ENCODE measurements around the gene EFHD2.

Gene EFHD2

DNA sequence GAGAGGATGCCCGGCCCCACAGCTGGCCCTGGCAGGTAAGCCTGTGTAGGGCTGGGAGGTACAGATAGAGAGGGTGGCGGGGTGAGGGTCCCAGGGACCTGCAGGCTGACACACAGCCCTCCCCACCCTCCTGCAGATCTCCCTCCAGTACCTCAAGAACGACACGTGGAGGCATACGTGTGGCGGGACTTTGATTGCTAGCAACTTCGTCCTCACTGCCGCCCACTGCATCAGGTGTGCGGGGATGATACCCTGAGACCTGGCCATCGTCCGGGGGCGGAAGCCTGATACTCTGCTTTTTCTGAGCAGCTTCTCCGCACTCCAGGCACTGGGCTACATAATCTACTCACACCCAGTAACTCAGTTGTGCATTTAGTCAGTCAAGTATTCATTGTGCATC, 30.7 kb downstream of the EFHD2 start:
- TF ChIP-seq CTCF (conservative IDR thresholded peaks at IDR 0.05; ENCODE audit: low read depth, low read length): no peak
- H3K36me3 ChIP-seq (ENCODE audit: insufficient read depth): no peaks in the 10 kb centered on the region
- H4K20me1 ChIP-seq (ENCODE audit: insufficient read depth): no peaks in the 10 kb centered on the region
- H2AFZ ChIP-seq (ENCODE audit: low read depth): no peak overlapping the region
- H3K4me1 ChIP-seq (ENCODE audit: low read depth, poor library complexity, severe bottlenecking): no peaks in the 10 kb centered on the region
- H3K9ac ChIP-seq: no peak overlapping the region
- H3K4me2 ChIP-seq: no peak overlapping the region
- H3K27me3 ChIP-seq (ENCODE audit: insufficient read depth, low read depth): no peaks in the 10 kb centered on the region
- H3K4me3 ChIP-seq (IDR thresholded peaks at IDR 0.05; ENCODE audit: insufficient read depth, low read depth, low read length): no peak overlapping the region
- H3K27ac ChIP-seq: no peak overlapping the region
- H3K79me2 ChIP-seq (ENCODE audit: insufficient read depth, low read depth): no peaks in the 10 kb centered on the region

DNA sequence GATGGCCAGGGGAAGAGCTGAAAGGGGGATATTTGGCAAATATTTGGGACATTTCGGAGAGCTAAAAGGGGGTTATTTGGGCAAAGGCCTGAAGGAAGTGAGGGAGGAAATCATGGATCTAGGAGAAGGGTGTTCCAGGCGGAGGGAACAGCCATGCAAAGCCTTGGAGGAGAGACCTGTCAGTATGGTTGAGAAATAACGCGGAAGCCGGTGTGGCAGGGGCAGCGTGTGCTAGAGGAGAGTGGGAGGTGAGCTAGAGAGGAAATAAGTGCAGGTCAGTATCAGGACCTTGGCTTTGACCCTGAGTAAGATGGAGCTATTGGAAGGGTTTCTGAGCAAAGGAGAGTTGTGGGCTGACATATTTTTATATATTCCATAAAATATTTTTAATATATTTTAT, 31.6 kb downstream of the EFHD2 start:
- no peak overlapping the region for H3K4me2 ChIP-seq
- H3K79me2 ChIP-seq (ENCODE audit: insufficient read depth, low read depth): no peaks in the 10 kb centered on the region
- no peak for TF ChIP-seq CTCF (conservative IDR thresholded peaks at IDR 0.05; ENCODE audit: low read depth, low read length)
- H3K9ac ChIP-seq: no peak overlapping the region
- H4K20me1 ChIP-seq (ENCODE audit: insufficient read depth): no peaks in the 10 kb centered on the region
- H3K27me3 ChIP-seq (ENCODE audit: insufficient read depth, low read depth): no peaks in the 10 kb centered on the region
- H3K36me3 ChIP-seq (ENCODE audit: insufficient read depth): no peaks in the 10 kb centered on the region
- no peak overlapping the region for H3K4me3 ChIP-seq (IDR thresholded peaks at IDR 0.05; ENCODE audit: insufficient read depth, low read depth, low read length)
- H2AFZ ChIP-seq (ENCODE audit: low read depth): no peak overlapping the region
- H3K4me1 ChIP-seq (ENCODE audit: low read depth, poor library complexity, severe bottlenecking): no peaks in the 10 kb centered on the region
- H3K27ac ChIP-seq: no peak overlapping the region

- no peak for TF ChIP-seq CTCF (conservative IDR thresholded peaks at IDR 0.05; ENCODE audit: low read depth, low read length)
- H3K4me3 ChIP-seq (IDR thresholded peaks at IDR 0.05; ENCODE audit: insufficient read depth, low read depth, low read length): no peak overlapping the region
- no peak overlapping the region for H2AFZ ChIP-seq (ENCODE audit: low read depth)
- no peak overlapping the region for H3K4me2 ChIP-seq
- H3K79me2 ChIP-seq (ENCODE audit: insufficient read depth, low read depth): no peaks in the 10 kb centered on the region
- H3K27ac ChIP-seq: no peak overlapping the region
- H3K9ac ChIP-seq: no peak overlapping the region
- H4K20me1 ChIP-seq (ENCODE audit: insufficient read depth): no peaks in the 10 kb centered on the region
- no peaks in the 10 kb centered on the region for H3K27me3 ChIP-seq (ENCODE audit: insufficient read depth, low read depth)
- H3K4me1 ChIP-seq (ENCODE audit: low read depth, poor library complexity, severe bottlenecking): no peaks in the 10 kb centered on the region
- H3K36me3 ChIP-seq (ENCODE audit: insufficient read depth): no peaks in the 10 kb centered on the region
These were observed 32.4 kb downstream of the EFHD2 start for GRCh38 chr1:15442119-15442518.

DNA sequence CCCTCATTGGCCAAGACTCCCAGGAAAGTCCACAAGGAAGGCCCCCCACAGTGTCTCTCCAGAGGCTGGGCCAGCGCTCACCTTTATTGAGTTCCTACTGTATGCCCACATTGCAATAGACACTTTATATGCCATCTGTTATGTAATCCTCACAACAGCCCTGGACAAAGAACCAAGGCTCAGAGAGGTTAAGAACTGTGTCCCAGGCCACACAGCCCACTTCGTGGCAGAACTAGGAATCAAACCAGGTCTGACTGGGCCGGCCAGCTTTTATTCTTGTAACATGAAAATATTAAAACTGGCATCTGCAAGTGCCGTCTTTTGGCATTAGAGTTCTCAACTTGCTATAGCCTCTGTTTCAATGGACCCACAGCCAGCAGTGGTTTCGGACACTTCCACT, 33.1 kb downstream of the EFHD2 start:
- Histone ChIP-seq H3K9ac (no peak overlapping the region), H3K4me2 (no peak overlapping the region), H3K4me1 (ENCODE audit: low read depth, poor library complexity, severe bottlenecking) (no peaks in the 10 kb centered on the region), H3K36me3 (ENCODE audit: insufficient read depth) (no peaks in the 10 kb centered on the region), H3K4me3 (IDR thresholded peaks at IDR 0.05; ENCODE audit: insufficient read depth, low read depth, low read length) (no peak overlapping the region), H3K27ac (no peak overlapping the region), H3K27me3 (ENCODE audit: insufficient read depth, low read depth) (no peaks in the 10 kb centered on the region), H3K79me2 (ENCODE audit: insufficient read depth, low read depth) (no peaks in the 10 kb centered on the region), H2AFZ (ENCODE audit: low read depth) (no peak overlapping the region), H4K20me1 (ENCODE audit: insufficient read depth) (no peaks in the 10 kb centered on the region)
- TF ChIP-seq CTCF (conservative IDR thresholded peaks at IDR 0.05; ENCODE audit: low read depth, low read length): no peak

DNA sequence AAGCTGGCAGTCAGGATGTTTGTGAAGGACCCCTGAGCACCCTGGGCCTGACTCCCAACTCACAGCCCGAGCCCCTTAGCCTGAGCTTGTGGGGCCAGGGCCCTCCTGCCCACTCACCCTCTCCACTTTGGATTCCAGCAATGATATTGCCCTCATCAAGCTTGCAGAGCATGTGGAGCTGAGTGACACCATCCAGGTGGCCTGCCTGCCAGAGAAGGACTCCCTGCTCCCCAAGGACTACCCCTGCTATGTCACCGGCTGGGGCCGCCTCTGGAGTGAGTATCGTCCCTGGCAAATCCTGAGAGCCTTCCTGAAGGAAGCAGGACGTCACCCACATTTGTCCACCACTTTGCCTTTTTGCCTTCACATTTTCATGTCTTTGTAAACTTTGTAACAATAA, 33.6 kb downstream of the EFHD2 start:
- H2AFZ ChIP-seq (ENCODE audit: low read depth): no peak overlapping the region
- no peaks in the 10 kb centered on the region for H3K4me1 ChIP-seq (ENCODE audit: low read depth, poor library complexity, severe bottlenecking)
- H3K27me3 ChIP-seq (ENCODE audit: insufficient read depth, low read depth): no peaks in the 10 kb centered on the region
- H3K27ac ChIP-seq: no peak overlapping the region
- H3K4me2 ChIP-seq: no peak overlapping the region
- H3K79me2 ChIP-seq (ENCODE audit: insufficient read depth, low read depth): no peaks in the 10 kb centered on the region
- no peak overlapping the region for H3K4me3 ChIP-seq (IDR thresholded peaks at IDR 0.05; ENCODE audit: insufficient read depth, low read depth, low read length)
- no peak for TF ChIP-seq CTCF (conservative IDR thresholded peaks at IDR 0.05; ENCODE audit: low read depth, low read length)
- H3K36me3 ChIP-seq (ENCODE audit: insufficient read depth): no peaks in the 10 kb centered on the region
- no peaks in the 10 kb centered on the region for H4K20me1 ChIP-seq (ENCODE audit: insufficient read depth)
- H3K9ac ChIP-seq: no peak overlapping the region

Data from KMS-11 (cell line).